Fibroblast of the conjunctiva (primary cell): Measurements from ENCODE around the gene LEPR.
"Not testable (repeated sequence)": the region's sequence is repeated elsewhere in the genome, so short reads cannot be mapped to it uniquely, and the experiment has no call there.

Experiments
- DNase-seq: peaks from one replicate; pipeline ENCODE4 v3.0.0-alpha.2; 2010; ENCODE audit warnings: low read depth

The LEPR gene, protein sequence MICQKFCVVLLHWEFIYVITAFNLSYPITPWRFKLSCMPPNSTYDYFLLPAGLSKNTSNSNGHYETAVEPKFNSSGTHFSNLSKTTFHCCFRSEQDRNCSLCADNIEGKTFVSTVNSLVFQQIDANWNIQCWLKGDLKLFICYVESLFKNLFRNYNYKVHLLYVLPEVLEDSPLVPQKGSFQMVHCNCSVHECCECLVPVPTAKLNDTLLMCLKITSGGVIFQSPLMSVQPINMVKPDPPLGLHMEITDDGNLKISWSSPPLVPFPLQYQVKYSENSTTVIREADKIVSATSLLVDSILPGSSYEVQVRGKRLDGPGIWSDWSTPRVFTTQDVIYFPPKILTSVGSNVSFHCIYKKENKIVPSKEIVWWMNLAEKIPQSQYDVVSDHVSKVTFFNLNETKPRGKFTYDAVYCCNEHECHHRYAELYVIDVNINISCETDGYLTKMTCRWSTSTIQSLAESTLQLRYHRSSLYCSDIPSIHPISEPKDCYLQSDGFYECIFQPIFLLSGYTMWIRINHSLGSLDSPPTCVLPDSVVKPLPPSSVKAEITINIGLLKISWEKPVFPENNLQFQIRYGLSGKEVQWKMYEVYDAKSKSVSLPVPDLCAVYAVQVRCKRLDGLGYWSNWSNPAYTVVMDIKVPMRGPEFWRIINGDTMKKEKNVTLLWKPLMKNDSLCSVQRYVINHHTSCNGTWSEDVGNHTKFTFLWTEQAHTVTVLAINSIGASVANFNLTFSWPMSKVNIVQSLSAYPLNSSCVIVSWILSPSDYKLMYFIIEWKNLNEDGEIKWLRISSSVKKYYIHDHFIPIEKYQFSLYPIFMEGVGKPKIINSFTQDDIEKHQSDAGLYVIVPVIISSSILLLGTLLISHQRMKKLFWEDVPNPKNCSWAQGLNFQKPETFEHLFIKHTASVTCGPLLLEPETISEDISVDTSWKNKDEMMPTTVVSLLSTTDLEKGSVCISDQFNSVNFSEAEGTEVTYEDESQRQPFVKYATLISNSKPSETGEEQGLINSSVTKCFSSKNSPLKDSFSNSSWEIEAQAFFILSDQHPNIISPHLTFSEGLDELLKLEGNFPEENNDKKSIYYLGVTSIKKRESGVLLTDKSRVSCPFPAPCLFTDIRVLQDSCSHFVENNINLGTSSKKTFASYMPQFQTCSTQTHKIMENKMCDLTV

DNA sequence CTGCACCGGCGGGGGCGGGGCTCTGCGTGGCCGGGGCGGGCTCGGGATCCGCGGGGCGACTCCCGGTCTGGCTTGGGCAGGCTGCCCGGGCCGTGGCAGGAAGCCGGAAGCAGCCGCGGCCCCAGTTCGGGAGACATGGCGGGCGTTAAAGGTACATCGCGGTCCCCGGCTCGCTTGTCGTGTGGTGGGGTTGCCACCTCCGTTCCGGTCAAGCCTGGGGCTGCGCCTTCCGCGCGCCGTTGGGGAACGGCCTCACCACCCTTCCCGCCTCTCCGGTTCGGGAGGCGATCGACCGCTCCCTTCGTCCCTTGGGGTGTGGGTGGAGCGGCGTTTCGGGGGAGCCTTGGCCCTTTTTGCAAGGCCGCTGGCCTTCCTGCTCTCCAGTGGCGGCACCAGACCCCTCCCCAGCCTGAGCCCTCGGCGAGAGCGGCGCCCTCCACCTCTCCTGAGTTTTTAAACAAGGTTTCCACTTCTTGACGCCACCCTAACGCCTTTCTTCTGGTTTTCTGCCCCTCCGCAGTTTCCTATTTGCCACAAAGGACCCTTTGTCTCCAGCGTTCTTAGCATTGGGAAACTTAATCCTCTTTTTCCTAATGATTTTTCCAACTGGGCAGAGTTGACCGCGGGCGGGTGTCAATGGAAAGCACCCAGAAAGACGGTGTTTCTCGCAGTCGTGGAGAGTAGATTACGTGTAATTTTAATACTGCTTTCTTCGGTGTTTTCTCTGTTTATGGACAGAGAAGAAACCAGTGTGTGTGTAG, at the start of gene LEPR, which contains the start of gene LEPROT:
TSS of gene LEPR (plus strand) at position 79 of the 761 bp plus-strand sequence. CDS start 144,898 bp downstream, outside the sequence.
TSS of gene LEPROT (plus strand) at position 79 of the 761 bp plus-strand sequence. CDS start at position 136, 57 bp downstream.
- no peak for DNase-seq

DNA sequence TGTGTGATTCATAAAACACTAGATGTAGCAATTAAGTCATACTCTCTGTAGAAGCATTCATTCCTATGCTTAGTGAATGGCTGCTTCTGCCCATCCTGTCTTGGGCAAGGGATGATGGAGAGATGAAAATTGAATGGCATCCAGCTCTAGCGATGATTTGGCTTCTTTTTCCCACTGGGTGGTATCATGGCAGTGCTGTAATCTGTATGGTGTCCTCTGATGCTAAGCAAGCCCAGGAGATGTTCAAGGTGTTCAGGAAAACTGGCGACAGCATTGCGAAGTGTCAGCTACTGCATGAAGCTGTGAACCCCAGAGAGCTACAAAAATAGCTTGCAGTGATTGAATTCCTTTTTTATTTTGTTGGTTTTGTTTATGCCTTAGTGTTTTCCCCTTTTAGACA, 48.9 kb upstream of the LEPR start:
- DNase-seq, result no peak

DNA sequence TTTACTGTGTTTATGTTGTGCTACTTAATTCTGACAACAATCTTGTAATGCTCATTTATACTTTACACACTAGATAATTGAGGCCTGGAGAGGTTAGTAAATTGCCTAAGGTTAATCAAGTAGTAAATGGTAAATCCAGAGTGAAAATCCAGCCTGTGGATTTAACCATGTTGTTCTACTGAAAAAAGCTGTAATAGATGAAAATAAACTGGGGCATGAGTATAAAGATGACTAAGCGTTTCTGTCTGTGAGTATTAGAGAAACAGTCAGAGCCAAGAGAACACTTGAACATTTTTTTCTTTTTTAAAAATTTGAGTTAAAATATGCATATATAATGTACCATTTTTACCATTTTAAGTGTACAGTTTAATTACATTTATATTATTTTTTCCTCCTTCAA, 47.9 kb upstream of the LEPR start:
- DNase-seq, result no peak

DNA sequence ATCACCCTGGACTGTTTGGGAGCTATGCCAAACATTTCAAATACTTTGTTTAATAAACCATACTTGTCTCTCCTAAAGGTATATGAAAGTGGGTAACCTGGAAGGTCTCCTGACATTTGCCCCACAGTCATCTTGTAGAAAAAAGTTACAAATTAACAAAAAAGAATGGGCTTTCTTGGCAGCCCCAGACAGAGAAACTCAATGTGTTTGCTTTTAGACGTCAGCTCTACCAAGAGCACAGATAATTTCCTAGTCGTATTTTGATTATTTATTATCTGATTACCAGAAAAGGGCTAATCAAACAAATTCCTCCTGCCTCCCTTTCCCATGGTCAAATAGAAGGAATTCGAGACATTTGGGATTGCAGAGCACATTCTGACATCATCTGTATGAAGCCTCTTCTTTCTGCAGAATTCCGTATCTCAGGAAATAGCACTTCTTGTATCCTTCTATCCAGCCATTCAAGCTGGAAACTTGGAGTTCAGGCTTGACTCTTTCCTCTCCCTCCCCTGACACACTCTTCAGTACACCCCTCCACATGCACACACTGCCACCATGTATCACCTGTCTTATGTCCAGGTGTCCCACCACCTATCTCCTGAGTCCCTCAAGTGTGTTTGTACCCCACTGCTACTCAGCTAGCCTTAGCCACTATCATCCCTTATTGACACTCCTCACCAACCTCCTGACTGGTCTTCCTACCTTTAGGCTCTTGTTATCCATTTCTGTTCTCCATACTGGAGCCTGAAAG, 42.8 kb upstream of the LEPR start:
- no peak for DNase-seq

DNA sequence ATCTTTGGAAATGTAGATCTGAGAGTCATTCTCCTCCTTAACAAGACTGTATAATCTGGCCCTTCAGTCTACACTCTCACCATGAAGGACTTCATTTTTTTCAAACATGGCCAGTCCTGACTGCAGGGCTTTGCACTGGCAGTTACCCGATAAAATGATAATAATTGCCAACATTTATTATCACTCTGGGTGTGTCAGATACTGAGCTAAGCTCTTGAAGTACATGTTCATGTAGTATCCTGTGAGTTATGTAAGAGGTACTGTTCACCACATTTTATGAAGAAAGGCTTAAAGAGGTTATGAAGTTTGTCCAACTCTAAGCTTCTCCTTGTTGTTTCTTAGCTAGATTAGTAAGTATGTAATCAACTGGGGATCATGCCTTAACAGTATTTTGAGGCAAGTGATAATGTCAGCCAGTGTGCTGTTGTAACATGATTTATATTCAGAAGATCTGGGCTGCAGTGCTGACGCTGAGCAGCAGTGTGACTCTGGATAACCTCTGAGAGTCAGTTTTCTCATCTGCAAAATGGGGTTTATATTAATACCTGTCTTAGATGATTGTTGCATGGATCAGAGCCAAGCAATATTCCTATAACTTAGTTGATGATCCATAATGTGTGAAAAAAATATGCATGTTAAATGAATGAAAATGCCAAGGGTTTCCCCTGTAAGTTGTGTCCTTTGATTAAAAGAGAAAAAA, 42.1 kb upstream of the LEPR start:
- no peak for DNase-seq

DNA sequence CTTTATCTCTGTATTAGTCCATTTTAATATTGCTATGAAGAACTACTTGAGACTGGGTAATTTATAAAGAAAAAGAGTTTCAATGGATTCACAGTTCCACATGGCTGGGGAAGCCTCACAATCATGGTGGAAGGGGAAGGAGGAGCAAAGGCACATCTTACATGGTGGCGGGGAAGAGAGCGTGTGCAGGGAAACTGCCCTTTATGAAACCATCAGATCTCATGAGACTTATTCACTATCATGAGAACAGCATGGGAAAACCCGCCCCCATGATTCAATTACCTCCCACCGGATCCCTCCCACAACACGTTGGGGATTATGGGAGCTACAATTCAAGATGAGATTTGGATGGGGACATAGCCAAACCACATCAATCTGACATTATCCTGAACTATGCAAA, 36.0 kb upstream of the LEPR start:
- not testable (repeated sequence) for DNase-seq

DNA sequence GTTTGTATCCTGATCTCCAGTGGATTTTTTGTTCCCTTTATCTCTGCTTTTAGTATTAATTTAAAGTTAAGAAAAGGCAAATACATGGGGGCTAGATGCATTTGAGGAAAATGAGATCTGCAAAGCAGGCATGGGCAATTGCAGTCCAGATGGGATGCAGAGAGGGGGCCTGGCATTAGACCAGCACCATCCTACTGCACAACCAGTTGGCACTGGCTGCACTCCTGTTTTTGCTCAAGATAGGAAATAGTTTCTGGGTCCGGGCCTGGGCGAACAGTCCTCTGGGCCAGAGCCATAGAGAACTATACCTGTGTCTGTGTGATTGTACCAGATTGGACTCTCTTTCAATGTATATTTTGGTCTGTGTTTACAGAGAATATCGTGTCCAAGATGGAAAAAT, 34.0 kb upstream of the LEPR start:
- DNase-seq, result no peak

DNA sequence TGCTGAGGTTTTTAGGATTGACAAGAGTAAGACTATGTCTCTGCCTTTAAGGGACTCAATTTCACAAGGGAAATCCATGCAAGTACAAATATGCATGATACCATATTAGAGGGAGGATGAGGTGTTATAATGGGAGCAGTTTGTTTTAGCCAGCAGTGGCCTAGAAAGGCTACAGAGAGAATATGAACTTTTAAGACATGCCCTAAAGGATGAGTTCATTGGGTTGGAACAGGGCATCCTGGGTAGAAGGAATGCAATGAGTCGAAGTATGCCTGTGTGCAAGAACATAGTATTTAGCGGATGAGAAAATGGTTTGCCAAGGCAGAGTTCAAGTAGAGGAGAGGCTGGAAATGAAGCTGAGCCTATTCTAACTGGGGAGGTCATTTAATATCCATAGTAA, 32.6 kb upstream of the LEPR start:
- DNase-seq, result no peak

DNA sequence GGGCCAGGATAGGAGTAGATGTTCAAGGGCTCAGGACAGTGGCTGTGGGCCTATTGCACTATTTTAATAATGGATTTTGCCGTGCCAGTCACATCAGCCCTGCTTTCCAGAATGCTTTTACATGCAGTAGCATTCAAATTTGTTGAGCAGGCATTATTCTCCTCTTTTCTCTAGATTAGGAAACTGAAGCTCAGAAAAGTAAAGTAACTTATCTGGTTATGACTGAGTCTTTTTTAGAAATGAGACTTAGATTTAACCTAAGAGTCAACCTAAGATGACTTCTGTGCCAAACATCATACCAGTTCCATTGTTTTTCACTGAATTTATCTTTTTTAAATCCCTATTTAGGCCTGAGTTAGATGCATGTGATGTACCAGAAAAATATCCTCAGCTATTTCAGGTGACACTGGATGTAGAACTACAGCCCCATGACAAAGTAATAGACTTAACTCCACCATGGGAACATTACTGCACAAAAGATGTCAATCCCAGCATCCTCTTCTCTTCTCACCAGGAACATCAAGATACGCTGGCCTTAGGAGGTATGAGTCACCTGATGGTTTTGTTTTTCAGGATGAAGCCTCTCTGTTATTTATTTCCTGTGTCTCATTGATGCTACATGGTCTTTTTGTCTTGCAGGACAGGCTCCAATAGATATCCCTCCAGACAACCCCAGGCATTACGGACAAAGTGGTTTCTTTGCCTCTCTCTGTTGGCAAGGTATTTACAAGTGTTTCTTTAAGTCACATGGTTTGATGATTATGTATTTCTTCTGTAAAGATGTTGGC, 31.4 kb upstream of the LEPR start:
- DNase-seq, result no peak

DNA sequence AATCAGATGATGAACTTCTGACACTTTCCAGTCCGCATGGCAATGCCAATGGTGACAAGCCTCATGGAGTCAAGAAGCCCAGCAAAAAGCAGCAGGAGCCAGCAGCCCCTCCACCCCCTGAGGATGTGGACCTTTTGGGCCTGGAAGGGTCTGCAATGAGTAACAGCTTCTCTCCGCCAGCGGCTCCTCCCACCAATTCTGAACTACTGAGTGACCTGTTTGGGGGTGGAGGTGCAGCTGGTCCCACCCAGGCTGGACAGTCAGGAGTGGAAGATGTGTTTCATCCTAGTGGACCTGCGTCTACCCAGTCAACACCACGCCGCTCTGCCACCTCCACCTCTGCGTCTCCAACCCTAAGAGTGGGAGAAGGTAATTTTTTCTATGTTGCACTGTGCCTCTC, 28.0 kb upstream of the LEPR start:
- DNase-seq, result no peak

DNA sequence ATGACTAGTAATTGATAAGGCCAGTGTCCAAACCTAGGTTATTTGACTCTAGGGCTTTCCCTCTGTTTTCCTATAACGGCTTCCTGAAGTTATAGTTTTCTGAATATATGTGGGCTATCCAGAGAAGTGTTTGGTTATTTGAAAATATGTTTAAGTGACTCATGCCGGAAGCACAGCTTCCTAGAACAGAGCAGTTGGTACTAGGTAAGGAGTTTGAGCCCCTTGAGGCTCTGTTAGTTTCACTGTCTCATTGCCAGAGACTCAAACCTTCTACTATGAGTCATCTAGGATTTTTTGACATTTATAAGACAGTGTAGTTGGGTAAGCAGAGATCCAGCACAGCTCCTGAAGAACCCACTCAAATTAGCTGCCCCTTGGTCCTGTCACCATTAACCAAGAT, 27.1 kb upstream of the LEPR start:
- DNase-seq, result peak; percentile 17

DNA sequence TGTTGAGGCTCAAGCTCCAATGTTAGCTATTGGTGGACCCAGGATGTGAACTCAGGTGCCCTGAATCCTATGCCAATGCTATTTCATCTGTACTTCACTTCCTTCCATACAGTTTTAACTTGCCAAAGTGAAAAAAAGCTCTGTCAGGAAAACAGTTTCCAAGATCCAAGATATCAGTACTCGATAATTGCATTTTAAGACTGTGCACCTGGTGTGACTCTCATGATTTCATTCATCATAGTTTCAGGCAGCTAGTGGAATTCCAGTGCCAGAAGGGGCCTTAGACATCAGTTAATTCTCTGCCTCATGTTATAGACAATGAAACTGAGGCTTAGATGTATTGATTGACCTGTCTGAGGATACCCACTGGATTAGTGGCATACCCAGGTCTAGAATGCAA, 26.5 kb upstream of the LEPR start:
- no peak for DNase-seq

DNA sequence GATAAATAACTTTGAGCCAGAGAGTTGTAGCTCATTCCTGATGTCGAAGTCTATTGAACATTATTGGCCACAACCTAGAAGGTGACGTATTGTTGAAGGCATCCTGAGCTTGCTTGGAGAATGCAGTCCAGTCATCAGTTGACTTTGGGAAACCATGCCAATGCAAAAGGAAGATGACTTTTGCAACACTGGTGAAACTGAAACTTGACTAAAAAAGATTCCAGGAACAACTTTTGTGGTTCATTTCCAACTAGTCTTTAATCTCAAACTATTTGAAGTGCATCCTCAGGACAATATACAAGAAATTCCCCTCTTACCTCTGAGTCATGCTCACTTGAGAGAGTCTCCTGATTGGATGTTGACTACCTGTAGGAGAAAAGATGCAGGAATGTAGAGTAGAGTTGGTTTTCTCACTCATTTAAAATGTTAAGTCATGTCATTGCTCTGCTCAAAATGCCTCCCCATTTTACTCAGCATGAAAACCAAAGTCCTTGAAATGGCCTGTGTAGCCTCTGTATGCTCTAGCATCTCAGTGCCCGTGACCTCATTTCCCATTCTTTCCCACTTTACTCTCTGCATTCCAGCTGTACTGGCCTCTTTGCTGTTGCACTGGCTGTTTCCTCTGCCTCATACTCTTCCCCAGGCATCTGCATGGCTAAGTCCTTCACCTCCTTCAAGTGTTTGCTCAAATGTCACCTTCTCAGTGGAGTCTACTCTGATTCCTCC, 24.4 kb upstream of the LEPR start:
- no peak for DNase-seq

DNA sequence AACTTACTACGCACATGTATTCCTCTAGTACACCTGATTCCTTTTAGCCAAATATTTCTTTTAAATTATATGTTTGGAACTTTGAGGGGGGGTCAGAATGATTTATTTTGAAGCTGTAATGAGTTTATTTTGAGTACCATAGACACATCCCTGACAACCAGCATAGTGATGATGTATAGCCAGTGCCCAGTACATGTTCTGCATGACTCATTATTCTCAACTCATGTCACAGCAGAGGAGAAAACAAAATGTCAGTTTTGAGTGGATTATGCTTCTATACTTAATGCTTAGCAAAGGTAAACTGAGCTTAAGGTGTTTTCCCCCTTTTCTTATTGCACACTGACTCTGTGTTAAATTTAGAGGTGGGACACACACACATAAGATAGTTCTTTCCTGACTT, 22.4 kb upstream of the LEPR start:
- DNase-seq, result no peak

DNA sequence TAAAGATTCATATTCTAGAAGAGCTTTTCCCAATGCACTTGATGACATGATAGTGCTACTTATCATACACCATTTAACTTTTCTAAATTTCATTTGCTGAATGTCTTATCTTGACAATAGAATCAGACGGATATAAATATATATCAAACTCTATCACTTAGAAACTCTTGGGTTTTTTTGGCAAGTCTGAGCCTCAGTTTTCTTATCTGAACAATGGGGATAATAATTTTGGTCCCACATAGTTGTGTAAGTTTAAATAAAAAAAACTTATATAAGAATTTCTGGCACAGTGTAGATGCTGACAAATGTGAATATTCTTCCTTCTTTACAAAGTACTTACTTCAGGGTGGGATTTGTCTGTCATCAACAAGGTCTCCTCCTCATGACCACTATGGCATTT, 21.5 kb upstream of the LEPR start:
- no peak for DNase-seq

DNA sequence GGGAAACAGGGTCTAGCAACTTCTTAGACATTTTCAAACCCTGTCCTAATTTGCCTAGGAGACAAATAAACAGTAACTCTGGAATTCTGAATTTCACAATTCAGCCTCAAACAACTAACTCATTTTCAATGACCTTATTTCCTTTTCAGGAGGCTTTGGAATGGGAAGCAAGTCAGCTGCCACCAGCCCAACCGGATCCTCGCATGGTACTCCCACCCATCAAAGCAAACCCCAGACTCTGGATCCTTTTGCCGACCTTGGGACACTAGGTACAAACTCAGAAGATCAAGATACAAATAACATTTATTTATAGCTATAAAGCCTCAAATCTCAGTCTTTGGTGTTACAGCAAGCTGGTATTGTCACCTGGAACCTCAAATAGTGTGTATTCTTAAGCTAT, 18.9 kb upstream of the LEPR start:
- DNase-seq, result no peak

DNA sequence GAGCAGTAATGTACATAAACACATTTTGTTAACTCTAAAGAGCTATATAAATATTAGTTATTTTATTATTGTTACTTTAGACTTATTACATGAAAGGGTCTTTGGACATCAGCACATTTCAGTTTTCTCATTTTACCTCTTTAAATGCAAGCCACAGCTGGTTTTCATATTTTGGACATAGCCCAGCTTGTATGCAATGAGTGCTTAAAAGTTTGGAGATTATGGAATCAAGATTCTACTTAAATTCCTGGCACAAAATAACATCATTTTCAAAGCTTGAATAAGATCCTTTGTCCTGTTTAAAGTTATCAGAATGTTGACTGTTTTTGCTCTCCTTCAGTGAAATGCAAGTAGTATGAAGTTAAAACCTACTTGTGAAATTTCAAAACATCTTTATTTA, 15.5 kb upstream of the LEPR start:
- no peak for DNase-seq

DNA sequence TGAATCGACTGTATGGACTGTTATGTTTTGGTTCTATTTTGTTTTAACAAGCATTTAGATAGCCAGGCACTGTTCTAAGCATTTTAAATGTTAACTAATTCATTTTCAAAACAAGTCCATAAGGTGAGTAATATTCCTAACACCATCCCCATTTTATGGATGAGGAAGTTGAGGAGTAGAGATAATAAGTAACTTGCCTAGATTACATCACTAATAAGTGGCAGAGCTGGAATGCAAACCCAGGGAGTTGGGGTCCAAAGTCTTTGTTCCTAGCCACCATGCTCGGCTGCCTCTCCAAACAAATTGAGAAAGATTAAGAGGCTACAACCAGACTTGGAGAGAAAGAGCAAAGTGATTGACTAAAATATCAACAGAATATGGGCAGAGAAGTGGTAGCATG, 12.6 kb upstream of the LEPR start:
- no peak for DNase-seq

DNA sequence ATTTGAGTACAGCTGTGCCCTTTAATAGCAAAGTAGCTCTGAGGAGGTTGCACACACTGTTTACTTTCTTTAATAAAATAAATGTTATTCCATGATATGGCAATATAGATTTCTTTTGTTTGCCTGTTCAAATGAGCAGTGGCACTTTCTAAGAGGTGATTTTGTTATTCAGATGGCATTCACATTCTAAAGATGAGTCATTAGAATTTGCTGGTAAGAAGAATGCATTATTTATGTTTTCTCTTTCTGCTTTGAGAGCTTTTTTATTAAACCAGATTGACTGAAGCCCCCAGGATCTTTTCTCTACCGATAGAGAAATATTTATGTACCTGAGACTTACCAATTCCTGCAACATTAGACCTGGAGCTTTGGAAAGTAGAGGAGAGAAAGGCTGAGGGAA, 11.2 kb upstream of the LEPR start:
- DNase-seq, result no peak
